IPS-NIHi7 (cell line): ENCODE data around the gene CLEC3B.
"Not testable (repeated sequence)": the region's sequence is repeated elsewhere in the genome, so short reads cannot be mapped to it uniquely, and the experiment has no call there.

Experiments
- DNase-seq: peaks from one replicate; pipeline ENCODE4 v3.0.0; 2012; ENCODE audit warnings: mixed read lengths; ENCODE audit errors: extremely low spot score

CLEC3B gene

DNA sequence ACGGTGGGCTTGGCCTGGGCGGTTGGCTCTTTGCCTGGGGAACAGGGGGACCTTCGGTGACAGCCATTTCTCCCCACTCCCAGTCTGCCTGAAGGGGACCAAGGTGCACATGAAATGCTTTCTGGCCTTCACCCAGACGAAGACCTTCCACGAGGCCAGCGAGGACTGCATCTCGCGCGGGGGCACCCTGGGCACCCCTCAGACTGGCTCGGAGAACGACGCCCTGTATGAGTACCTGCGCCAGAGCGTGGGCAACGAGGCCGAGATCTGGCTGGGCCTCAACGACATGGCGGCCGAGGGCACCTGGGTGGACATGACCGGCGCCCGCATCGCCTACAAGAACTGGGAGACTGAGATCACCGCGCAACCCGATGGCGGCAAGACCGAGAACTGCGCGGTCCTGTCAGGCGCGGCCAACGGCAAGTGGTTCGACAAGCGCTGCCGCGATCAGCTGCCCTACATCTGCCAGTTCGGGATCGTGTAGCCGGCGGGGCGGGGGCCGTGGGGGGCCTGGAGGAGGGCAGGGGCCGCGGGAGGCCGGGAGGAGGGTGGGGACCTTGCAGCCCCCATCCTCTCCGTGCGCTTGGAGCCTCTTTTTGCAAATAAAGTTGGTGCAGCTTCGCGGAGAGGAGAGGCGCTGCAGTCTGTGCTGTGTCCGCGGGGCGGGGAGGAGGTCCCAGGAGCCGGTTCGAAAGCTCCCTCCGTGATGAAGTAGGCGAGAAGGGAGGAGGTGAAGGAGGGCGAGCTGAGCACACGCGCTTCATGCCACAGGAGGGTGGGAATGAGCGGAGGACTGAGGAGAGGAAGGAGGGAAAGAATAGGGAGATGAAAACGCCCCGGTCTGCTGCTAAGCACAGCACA, 9.6 kb downstream of the CLEC3B start:
- peak; percentile 41 for DNase-seq

DNA sequence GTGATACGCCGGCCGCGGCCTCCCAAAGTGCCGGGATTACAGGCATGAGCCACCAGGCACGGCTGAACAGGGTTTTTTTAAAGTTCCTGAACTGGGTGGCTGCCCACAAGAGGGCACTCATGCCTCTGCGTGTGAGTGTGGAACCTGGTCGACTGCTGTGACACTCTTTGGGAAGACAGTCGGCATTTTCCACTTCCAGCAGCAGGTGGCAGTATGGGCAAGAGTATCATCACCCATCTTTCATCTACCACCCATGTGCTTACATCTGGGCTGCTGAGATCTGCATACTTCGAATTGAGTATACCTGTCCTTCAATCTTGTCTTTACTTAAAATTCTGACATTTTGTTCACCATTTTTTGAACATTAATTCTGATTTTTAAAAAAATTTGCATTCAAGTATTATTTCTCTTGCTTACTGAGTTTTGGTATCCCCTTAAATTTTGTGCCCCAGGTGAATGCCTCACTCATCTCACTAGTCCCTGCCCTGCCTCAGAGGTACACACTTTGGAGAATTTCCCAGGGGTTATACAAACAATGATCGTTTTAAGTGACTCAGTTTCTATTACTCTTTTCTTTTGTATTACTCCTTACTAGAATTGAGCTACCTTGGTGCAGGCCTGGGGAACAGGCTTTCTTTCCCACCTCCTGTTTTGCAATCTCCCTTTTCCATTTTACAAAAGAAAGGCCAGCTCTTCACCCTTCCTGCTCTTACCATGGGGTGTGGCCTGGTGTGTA, 11.8 kb downstream of the CLEC3B start:
- peak; percentile 95 for DNase-seq

DNA sequence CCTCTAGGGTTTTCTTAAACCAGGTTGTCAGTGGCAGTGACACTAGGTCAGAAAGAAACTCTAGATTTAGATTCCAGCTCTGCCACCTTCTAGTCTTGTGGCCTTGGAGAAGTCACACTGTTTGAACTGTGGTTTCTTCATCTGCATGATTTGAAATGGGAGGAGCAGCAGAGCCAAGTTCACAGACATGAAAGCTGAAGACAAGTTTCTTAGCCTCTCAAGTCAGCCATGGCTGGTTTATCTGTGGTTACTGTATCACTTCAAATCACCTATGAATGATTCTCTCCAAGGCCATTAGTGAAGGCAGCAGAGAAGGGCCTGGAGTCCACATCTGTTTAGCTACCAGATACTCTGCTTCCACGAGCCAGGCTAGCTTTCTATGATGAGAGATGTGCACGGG, 15.6 kb downstream of the CLEC3B start:
- no peak for DNase-seq

DNA sequence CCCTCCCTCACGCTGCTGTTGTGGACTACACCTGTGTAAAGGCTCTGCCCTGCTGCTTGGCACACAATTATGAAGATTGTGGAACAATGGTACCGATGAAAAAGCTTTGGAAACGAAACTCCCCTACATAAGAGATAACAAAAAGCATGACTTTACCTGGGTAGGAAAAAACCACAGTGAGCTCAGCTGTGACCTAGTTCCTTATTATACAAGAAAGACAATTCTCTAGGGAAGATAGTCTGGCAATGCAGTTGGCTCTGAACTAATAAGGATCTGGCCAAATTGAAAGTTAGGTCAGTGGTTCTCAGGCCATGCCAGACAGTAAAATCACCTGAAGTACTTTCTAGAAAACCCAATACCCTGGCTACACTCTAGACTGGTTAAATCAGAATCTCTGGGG, 16.1 kb downstream of the CLEC3B start:
- no peak for DNase-seq

DNA sequence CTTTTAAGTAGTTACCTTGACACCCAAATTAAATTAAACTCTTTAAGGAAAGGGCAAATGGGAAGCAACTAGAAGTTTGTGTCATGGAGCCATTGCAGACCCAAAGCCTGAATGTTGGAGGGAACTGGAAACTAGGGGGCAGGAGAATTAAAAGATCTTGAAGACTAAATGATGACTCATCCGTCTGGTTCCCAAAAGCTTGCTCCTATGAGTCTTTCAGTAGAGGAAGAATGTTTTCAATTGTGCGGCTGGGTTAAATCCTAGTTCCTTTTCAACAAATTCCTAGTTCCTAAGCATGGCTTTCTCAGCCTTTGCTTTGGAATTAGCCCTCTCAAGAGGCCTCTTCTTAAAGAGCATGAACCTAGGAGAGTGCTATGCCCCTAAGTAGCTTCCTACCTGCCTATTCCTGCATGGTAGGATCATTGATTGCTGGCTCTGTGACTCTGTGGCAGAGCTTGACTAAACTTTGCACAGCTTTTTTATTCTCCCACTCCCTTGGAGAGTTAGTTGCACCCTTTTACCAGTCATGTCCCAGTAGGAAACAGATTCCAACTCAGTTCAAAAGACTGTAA, 17.7 kb downstream of the CLEC3B start:
- DNase-seq, result no peak

DNA sequence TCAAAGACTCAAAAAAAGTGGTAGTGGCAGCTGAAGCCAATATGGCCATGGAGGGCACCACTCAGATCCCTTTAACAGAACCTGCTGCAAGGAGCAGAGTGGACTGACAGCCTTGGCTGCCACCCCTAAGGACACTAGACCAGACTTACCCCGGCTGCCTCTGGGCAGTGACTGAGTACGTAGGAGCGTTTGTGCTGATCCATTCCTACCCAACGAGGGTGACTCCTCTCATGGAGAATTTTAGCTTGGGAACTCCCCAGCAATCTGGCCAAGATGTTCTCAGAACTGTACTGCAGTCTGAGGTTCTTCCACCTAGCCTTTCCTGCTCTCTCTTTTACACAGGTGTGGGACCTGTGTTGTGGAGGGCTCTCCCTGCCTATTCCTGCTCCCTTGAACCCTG, 22.1 kb downstream of the CLEC3B start:
- no peak for DNase-seq

DNA sequence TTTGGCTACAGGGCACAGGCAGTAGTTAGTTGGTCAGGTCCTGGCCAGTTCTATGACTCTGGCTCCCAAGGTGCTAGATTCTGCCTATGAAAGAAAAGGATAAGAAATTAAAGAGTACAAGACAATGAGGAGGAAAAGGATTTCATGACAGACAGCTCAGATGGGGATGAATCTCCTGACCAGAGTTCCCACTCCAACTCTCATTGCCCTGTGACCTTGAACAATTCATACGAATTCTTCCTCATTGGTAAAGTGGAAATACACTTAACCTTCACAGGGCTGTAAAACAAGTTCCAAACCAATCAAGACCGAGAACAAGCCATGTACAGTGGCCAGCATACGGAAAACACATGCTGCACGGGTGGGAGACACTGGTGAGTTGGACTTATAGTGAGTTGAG, 23.7 kb downstream of the CLEC3B start:
- no peak for DNase-seq

DNA sequence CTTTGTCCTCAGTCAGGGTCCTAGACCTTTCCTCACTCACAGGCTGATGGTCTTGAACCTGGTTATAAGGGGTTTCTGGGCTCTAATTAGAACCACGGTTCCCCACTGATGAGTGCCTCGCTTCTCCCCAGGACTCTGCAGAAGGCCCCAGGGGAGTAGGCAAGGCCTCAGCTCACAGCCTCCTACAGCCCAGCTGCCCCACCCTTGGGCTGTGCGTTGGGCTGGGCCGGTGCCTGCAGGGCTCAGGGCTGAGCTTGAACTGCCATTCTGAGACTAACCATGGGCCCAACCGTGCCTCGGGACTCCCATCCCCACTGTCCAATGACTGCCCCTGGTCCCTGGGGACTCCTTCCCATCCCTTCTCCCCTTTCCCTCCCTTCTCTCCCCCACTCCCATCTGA, 25.6 kb downstream of the CLEC3B start:
- DNase-seq, result no peak

DNA sequence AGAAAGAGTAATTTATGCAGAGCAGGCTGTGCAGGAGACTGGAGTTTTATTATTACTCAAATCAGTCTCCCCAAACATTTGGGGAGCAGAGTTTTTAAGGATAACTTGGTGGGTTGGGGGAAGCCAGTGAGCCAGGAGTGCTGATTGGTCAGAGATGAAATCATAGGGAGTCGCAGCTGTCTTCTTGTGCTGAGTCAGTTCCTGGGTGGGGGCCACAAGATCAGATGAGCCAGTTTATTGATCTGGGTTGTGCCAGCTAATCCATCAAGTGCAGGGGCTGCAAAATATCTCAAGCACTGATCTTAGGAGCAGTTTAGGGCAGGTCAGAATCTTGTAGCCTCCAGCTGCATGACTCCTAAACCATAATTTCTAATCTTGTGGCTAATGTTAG, 27.7 kb downstream of the CLEC3B start:
- not testable (repeated sequence) for DNase-seq

DNA sequence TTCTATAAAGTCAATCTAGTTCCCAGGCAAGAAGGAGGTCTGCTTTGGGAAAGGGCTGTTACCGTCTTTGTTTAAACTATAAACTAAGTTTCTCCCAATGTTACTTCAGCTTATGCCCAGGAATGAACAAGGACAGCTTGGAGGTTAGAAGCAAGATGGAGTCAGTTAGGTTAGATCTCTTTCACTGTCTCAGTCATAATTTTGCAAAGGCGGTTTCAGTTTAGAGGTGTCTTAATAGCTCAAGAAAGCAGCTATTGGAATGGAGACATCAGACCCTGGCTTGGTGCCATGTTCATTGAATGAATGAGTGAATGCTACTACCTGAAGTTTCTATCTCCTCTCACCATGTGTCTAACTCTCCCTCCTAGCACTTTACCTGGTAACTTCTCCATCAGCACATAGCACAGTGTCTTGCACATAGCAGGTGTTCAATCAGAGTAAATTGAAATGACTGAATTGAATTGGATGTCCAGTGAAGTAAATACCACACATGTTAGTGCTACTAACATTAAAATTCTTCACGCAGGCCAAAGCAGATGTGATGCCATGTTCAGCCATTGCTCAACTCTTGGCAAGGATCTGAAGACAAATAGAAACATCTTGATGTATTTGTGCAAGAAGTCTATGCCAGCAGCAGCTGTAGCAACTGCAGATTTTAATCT, 28.2 kb downstream of the CLEC3B start:
- no peak for DNase-seq

DNA sequence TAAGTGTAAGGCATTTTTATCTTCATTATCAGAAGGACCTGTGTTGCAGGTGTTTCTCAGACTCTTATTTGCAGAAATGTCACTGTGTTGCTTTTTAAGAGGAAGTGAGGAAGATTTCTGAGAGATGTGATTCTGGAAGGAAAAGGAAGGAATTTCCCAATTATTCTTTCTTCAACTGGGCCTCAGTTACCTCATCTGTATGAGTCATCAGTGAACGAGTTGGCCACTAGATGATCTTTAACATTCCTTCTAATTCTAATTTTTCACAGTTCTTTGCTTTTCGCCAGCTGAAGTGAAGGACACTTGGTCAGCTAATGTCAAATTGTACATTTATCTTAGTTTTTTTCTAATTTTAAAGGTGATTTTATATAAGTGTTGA, 28.9 kb downstream of the CLEC3B start:
- DNase-seq, result no peak

DNA sequence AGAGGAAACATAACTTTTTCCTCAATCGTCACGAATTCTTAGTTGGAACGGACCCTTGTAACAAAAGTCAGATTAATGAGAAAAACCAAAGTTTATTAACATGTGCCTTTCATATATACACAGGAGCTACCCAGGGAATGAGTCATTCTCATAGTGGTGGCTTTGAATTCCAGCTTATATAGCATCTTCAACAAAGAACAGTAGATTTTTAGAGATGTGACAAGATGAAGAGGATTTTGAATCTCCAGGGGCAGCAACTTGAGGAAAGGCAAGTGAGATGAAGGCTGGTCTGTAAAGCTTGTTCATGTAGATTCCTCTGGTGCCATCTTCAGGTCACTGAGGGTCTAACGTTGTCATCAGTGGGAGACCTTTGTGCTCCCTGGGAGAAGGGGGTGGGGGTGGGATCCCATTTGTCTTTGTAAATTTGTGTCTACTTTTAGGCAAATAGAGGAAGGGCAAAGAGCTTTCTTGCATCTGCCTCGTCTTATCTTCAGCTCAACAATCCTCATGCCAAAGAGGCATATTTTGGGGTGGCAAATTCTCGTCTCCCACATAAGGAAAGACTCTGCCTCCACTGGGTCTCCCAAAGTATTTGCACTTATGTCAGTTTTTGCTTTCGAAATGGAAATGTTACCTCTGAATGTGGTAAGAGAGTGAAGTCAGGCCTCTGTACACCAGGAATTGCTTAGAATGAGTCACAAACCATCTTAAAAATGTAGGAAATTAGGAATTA, 29.5 kb downstream of the CLEC3B start:
- DNase-seq, result peak; percentile 70

DNA sequence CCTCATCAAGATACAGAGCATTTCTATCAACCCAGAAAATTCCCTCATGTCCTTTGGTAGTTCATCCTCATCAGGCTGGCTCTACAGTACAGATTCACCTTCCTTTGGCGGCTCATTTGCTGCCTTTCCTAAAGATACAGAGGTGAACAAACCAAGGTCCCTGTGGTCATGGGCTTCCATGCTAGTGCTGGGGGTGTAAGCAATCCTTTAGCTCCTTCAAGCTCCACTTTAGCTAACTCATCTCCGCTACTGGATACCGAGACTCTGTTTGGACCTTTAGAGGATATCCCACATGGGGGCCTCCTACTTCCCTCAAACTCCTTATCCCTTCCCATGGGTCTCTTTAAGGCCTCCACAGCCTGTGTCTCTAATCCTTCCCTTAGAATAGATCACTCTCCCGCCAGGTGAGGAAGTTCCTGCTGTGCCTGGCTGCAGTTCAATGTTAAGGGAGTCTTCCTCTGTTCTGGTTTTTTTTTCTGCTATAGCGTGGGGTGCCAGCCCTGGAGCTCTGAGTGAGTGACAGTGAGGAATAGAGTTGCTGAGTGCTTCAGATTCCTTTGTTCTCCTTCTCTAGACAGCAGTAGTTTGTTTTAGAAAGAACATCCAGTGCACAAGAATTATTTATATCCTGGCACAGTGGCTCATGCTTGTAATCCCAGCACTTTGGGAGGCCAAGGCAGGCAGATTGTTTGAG, 30.7 kb downstream of the CLEC3B start:
- peak; percentile 56 for DNase-seq

DNA sequence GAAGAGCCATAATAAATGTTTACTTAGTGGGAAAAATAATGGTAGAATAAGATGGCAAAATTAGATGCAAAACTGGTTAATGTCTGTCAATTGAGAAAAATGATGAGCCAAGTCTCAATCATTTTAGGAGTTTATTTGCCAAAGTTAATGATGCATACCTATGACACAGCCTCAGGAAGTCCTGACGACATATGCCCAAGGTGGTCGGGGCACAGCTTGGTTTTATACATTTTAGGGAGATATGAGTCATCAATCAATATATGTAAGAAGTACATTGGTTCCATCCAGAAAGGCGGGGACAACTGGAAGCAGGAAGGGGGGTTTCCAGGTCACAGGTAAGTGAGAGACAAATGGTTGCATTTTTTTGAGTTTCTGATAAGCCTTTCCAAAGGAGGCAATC, 31.5 kb downstream of the CLEC3B start:
- no peak for DNase-seq

DNA sequence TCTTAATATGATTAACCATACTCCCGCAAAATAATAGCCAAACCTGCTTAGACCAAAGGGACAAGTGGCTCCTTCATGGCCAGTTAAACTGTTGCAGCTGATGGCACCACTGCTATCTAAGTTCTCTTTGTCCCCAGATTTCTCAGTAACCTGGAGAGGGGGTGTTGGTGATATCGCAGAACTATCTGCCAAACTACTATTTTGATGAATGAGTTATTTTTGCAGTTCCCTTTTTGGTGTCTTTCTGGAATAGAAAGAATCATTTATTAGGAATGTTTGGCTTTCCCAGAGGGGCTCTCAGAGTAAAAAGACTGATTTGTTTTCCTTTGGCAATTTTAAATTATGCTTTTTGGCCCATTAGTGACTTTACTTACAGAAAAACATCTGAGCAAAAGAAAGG, 33.0 kb downstream of the CLEC3B start:
- DNase-seq, result no peak

DNA sequence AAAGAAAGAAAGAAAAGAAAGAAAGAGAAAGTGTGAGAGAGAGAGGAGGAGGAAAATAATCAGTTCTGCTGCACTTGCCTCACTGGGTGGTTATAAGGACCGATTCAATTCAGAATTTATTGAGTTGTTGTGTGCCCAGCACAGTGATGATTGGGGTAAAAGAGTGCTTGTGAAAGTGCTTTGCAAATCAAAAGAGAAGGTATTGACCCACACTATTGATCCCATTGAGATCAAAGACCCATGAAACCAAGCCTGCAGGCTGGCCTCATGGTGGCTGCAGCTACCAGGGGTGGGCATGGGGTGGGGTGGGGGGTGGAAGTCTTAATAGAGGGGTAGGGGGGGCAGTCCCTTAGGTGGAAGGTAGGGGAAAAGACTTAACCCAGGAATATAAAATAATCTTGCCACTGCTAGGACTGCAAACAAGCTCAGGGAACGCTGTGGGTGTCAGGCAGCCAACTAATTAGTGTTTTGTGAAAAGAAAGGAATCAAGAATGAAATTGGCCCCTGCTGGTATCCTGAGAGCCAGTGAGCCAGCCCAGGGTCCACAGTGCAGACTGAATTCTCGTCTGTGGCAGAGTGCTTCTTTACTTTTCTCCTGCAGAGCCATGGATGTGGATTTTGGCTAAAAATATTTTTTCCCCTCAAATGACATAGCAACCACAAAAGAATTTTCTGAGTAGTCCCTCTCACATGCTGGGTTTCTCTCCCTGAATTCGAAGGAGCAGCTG, 34.2 kb downstream of the CLEC3B start:
- peak; percentile 35 for DNase-seq

DNA sequence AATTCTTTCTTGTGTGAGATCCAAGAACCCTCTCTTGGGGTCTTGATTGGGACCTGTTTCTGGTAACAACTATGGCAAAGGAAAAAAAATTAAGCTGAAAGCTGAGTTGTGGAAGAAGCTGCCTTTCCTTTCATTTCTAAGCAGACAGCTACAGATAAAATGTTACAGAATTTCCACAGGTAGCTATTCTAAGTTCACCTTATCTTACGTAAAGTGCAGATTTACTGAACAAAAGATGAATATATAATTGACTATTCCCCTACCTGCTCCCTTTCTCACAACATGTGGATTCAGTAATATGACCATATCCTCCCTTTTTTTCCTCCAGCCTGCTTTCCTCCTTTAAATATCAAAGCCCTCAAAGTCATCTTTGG, 36.6 kb downstream of the CLEC3B start:
- no peak for DNase-seq

DNA sequence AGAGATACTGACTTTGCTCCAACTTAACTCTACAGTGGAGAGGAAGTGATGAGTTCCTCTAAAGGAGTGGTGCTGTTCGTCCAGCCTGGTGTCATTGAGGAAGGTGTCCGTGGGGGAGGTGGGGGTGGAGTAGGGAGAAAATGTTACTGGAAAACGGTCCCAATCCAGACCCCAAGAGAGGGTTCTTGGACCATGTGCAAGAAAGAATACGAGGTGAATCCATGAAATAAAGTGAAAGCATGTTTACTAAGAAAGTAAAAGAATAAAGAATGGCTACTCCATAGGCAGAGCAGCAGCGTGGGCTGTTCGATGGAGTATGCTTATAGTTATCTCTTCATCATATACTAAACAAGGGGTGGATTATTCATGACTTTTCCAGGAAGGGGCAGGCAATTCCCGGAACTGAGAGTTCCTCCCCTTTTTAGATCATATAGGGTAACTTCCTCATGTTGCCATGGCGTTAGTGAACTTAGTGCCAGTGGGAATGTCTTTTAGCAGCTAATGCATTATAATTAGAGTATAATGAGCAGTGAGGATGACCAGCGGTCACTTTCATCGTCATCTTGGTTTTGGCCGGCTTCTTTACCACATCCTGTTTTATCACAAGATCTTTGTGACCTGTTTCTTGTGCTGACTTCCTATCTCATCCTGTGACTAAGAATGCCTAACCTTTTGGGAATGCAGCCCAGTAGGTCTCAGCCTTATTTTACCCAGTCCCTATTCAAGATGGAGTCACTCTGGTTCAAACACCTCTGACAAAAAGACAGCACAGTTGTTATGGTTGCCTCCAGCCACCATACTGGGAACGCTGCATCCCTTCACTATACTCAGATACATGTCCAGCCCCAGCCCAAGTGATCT, 38.6 kb downstream of the CLEC3B start:
- no peak for DNase-seq

DNA sequence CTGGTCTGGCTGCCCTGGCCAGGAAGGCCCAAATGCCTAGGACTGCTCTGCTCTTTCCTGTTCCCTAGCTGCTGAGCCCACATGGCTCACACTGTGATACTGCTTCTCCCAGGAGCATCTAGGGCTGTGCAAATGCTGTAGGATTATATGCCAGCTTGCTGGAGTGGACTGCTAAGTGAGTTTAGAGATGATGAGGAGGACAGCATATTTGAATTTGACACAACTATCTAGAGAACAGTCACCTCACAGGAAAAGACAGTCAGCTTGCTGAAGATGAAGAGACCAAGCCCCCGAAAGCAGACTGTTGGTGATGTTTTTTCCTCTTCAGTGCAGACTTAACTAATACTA, 39.2 kb downstream of the CLEC3B start:
- no peak for DNase-seq
